Adrenal gland (tissue), 12 donors: ENCODE measurements around the gene PAX6. TPM values are rescaled to one million over a fixed set of nuclear protein-coding genes. Genes with fewer than 3 reads are reported as not detected.

Source experiments
- DNase-seq, 7 donors: peaks; one replicate each; pipeline ENCODE4 v3.0.0-alpha.2; 2019 to 2020
- H3K27ac ChIP-seq, 5 donors: fragments of 200-600 bp; sonication (generic) in 4 of 5; 1 replicate in 3 of 5; 2 replicates in 2 of 5; pipeline versions ENCODE4 v1.5.1 to v1.8.0; 2016 to 2020; ENCODE audit warnings: mild to moderate bottlenecking in 1 of 5
- H3K27me3 ChIP-seq: fragments of 200-600 bp; 2 replicates; pipeline ENCODE4 v1.8.0; 2021
- H3K36me3 ChIP-seq, 2 donors: fragments of 200-600 bp; replicated peaks in 1 of 2; 1 replicate in 1 of 2; 2 replicates in 1 of 2; pipeline versions ENCODE4 v1.5.1 to v1.8.0; 2018 to 2022
- H3K4me1 ChIP-seq, 2 donors: fragments of 200-600 bp; replicated peaks in 1 of 2; 1 replicate in 1 of 2; 2 replicates in 1 of 2; pipeline versions ENCODE4 v1.5.1 to v1.8.0; 2018 to 2021
- H3K4me3 ChIP-seq, 4 donors: fragments of 200-600 bp; sonication (generic) in 3 of 4; one replicate each; pipeline ENCODE4 v1.5.1; 2016 to 2018
- H3K9me3 ChIP-seq, 3 donors: fragments of 200-600 bp; sonication (generic) in 1 of 3; replicated peaks in 1 of 3; 1 replicate in 2 of 3; 2 replicates in 1 of 3; pipeline versions ENCODE4 v1.5.1 to v1.8.0; 2016 to 2021
- POLR2A ChIP-seq, 2 donors: fragments of 450-650 bp; IDR thresholded peaks; one replicate each; pipeline ENCODE4 v1.6.1; 2017; ENCODE audit warnings: antibody characterized with exemption in 2 of 2, mild to moderate bottlenecking in 2 of 2, moderate library complexity in 1 of 2
- WGBS, 4 donors: extraction: QIAGEN DNeasy Blood & Tissue Kit in 2 of 4; methylation state at CpG; one replicate each; pipeline versions ENCODE4 v1.1.5 to v1.1.7; 2013 to 2017; 5-methylcytosine and 5-hydroxymethylcytosine counted together
- intact Hi-C, 2 donors: fragments of 100-400 bp; cut with DNase I; formaldehyde crosslinking; loops; one replicate each; pipeline versions ENCODE4 v1.14.1 to v1.15.0; 2022 to 2023
- polyA plus RNA-seq, 3 donors: library from polyadenylated mRNA; stranded (reverse); fragments of 200-250 nt in 2 of 3; fragments of 350-450 nt in 1 of 3; fragmentation: Illumina TruSeq in 1 of 3; extraction: RNeasy Lipid Tissue Mini Kit (QIAGEN cat#74804) in 1 of 3; gene quantifications; one replicate each; pipeline ENCODE4 v1.2.3, GENCODE V29; 2013 to 2014
- total RNA-seq, 9 donors: library from RNA; depleted of rRNA in 4 of 9; stranded (reverse); fragments of >200 nt in 4 of 9; fragments of 120-200 nt in 1 of 9; fragmentation: NEBNext Ultra II Directional in 1 of 9; extraction: Animal tissue kit (Norgen Biotek cat#: 25700) in 1 of 9; gene quantifications; one replicate each; pipeline versions ENCODE4 v1.1.0 to v1.2.4, GENCODE V29; 2013 to 2023
- TF ChIP-seq, protein P1 (sequence below), 6 experiments: fragments of 450-650 bp in 4 of 6; fragments of 200-600 bp in 2 of 6; sonication (generic) in 1 of 6; IDR thresholded peaks; 1 replicate in 5 of 6; 2 replicates in 1 of 6; pipeline versions ENCODE4 v1.5.1 to v1.8.0; 2016 to 2021; ENCODE audit warnings: antibody characterized with exemption in 6 of 6, mild to moderate bottlenecking in 2 of 6, moderate library complexity in 1 of 6
- donor health status: healthy with polysubstance abuse.
- donor health status: Bipolar disorder and iron deficiency.
- donor health status: DM: yes; HTN: yes; CAD: no.
- donor health status: DM: no; HTN: no; CAD: no.
- donor health status: DM: no; HTN: no; CAD: no.
- donor health status: DM: yes; HTN: yes; CAD: no.

PAX6 gene
- total and polyA plus RNA-seq, 12 donors: 0.08 to 3.7 (median 0.35) TPM; not detected in 3

GRCh38 chr11:31780078-31780477 lies 31.0 kb downstream of the PAX6 start:
- Histone ChIP-seq H3K27me3 (no peaks in the 10 kb centered on the region), H3K4me3 (no peak overlapping the region), H3K9me3 (no peaks in the 10 kb centered on the region), H3K36me3 (no peaks in the 10 kb centered on the region), H3K4me1 (no peaks in the 10 kb centered on the region), H3K27ac (no peak overlapping the region)
- 94 to 97% (median 96%) methylated on average over 4 of the region's 4 CpGs for WGBS, 4 donors
- intact Hi-C loops: no loop called here
- no peak for TF ChIP-seq POLR2A (IDR thresholded peaks at IDR 0.05)
- TF ChIP-seq, protein P1, sequence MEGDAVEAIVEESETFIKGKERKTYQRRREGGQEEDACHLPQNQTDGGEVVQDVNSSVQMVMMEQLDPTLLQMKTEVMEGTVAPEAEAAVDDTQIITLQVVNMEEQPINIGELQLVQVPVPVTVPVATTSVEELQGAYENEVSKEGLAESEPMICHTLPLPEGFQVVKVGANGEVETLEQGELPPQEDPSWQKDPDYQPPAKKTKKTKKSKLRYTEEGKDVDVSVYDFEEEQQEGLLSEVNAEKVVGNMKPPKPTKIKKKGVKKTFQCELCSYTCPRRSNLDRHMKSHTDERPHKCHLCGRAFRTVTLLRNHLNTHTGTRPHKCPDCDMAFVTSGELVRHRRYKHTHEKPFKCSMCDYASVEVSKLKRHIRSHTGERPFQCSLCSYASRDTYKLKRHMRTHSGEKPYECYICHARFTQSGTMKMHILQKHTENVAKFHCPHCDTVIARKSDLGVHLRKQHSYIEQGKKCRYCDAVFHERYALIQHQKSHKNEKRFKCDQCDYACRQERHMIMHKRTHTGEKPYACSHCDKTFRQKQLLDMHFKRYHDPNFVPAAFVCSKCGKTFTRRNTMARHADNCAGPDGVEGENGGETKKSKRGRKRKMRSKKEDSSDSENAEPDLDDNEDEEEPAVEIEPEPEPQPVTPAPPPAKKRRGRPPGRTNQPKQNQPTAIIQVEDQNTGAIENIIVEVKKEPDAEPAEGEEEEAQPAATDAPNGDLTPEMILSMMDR (IDR thresholded peaks at IDR 0.05): no peak
- DNase-seq: no peak

DNA sequence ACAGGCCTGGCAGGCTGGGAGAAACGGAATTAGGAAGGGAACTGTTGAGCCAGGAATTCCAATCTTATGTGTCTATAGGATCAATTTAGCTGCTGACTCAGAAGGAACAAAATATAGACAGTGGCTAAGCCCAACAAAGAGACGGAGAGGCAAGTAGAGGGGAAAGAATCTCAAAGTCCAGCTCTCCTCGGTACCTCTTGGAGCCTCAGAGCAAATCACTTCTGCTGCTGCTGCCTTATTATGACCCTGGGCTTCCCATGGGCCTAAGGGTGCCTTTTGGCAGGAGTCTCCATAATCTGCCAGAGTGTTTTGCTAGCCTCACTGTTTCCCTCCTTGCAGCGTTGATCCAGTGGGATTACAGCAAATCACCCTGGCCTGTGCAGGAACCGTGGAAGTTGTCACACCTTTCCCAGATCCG lies 31.7 kb downstream of the PAX6 start:
- TF ChIP-seq, protein P1 (IDR thresholded peaks at IDR 0.05): no peak
- TF ChIP-seq POLR2A (IDR thresholded peaks at IDR 0.05): no peak
- 74 to 90% (median 82%) methylated on average over 6 of the region's 6 CpGs for WGBS, 4 donors
- H3K4me3 ChIP-seq: no peak overlapping the region
- H3K27me3 ChIP-seq: no peaks in the 10 kb centered on the region
- H3K27ac ChIP-seq: no peak overlapping the region
- intact Hi-C loops: no loop called here
- no peaks in the 10 kb centered on the region for H3K36me3 ChIP-seq
- no peaks in the 10 kb centered on the region for H3K4me1 ChIP-seq
- no peak for DNase-seq
- H3K9me3 ChIP-seq: no peaks in the 10 kb centered on the region

GRCh38 chr11:31772412-31772811 lies 38.7 kb downstream of the PAX6 start:
- H3K9me3 ChIP-seq: no peaks in the 10 kb centered on the region
- WGBS, 4 donors: 91 to 97% (median 92%) methylated on average over 2 of the region's 2 CpGs
- TF ChIP-seq, protein P1 (IDR thresholded peaks at IDR 0.05): no peak
- no peak for TF ChIP-seq POLR2A (IDR thresholded peaks at IDR 0.05)
- H3K27me3 ChIP-seq: no peaks in the 10 kb centered on the region
- H3K4me3 ChIP-seq: no peak overlapping the region
- no peak for DNase-seq
- H3K4me1 ChIP-seq: no peaks in the 10 kb centered on the region
- H3K36me3 ChIP-seq: no peaks in the 10 kb centered on the region
- intact Hi-C loops: no loop called here
- no peak overlapping the region for H3K27ac ChIP-seq

DNA sequence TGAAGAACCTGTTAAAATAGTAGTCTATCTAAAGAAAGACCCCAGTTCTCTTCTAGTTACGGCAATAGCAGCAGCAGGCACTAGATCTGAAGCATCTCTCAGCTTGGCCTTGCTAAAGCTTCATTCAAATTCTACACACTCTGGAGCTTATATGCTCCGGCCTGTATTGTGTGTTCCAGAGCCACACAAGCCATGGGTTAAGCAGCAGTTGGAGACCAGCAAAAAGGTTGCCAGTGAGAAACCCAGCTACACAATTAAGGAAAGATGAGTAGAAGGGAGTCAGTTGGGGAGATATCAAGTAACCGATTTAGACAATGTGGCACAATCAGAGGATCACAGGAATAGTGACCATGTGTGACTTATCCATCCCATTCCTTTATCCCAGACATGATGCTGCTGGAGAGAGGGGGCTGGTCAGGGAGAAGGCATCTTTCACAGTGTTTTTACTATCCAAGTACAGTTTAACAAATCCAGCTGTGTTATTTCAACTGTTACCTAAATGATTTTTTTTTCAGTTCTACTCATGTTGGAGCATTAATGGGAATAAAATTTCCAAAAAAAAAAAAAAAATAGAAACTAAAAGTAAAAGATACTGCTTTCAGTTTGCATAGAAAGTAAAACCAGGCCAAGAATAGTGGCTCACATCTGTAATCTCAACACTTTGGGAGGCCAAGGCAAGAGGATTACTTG lies 41.0 kb downstream of the PAX6 start:
- intact Hi-C loops: no loop called here
- Histone ChIP-seq H3K4me3 (no peak overlapping the region), H3K36me3 (no peaks in the 10 kb centered on the region), H3K27me3 (no peaks in the 10 kb centered on the region), H3K9me3 (peaks cover 0 to 6% (median 0%) of the 10 kb centered on the region in 3 donors), H3K4me1 (no peaks in the 10 kb centered on the region), H3K27ac (no peak overlapping the region)
- 97 to 99% (median 98%) methylated on average over 3 of the region's 3 CpGs for WGBS, 4 donors
- no peak for DNase-seq
- TF ChIP-seq, protein P1 (IDR thresholded peaks at IDR 0.05): no peak
- TF ChIP-seq POLR2A (IDR thresholded peaks at IDR 0.05): no peak
